GM21526 (cell line): ENCODE results near the gene COX7A2L.
"Not testable (repeated sequence)": the region's sequence is repeated elsewhere in the genome, so short reads cannot be mapped to it uniquely, and the experiment has no call there.

Experiments used
- ATAC-seq: cut with Tn5 transposase; IDR thresholded peaks from one replicate; pipeline ENCODE4 v1.9.1; 2021; ENCODE audit warnings: moderate library complexity; ENCODE audit not compliant: unreplicated experiment, low FRiP score

Gene COX7A2L

DNA sequence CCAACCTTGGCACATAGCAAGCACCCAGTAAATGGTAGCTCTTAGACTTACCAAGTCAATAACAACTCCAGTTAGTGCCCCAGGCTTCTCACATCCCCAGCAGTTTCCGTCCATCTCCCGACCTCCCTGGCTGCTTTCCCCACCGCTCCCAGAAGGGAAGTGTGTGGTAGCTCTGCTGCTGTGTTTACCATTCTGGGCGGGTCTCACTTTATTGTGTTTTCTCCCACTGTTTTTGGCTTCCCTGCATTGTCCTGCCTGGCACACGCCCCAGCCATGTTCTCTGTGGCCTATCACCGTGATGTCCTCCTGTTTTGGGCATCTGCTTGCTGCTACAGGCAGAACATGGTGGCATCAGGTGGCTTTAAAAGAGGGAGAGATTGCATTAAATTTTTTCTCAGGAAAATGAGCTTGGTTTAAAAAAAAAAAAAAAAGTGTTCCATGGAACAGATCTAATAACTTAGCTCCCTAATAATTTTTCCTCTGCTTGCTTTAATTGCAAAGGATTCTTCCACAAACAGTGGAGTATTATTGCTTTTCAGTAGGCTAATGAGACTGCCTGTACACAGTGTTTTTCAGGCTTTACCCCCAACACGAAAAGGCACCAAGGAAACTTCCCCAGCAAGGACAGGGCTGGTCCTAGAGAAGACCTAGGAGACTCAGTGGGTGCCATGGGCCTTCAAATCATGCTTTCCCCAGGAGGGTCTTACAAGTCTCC is 8.0 kb upstream of the COX7A2L start:
- no peak for ATAC-seq

DNA sequence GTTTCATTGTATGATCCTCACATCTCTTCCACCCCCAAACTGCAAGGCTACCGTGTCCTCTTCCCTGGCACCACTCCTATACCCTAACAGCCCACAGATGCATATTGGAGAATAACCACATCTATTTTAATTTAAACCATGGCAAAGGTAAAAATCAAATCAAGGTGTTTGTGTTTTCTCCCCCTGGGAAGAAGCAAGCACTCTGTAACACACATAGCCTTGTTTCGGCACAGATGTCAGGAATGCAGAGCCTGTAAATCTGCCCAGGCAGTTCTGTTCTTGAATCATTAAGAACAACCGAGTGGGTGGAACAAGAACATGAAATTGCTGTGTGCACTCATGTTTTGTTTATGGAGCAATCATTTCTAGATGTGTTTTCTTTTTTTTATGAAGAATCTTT is 6.8 kb upstream of the COX7A2L start:
- ATAC-seq, result no peak

DNA sequence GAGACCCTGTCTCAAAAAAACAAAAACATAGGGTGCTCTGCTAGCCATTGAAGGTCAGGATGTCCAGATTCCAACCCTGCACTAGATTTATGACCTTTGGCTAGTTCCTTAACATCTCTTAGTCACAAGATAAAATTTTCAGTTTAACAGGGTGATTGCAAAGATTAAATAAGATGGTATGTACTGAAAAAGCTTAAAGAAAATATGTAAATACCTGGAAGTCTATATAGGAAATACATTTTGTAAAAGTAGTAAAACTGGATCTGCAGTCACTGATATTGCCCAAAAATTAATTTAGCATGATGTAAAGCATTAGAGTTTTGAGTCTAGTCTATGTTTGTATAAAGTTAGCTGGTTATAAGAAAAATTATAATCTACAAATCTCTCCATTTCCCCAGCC is 5.4 kb upstream of the COX7A2L start:
- no peak for ATAC-seq

DNA sequence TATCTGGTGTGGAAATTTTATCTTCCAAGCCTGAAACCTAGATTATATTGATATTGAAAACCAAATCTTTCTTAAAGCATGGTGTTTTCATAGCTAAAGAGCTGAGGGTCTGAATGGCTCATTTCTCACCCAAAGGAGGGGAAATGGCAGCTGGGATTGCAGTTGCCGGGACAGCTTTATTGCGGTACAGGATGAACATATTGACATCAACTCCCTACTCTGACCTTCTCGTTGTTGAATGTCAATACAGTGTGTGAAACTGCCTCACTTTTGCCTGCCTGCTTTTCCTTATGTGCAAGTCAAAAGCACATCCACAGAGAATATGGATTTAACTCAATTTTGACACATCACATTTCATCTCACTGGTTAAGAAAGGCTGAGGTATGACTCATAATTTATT is 3.6 kb upstream of the COX7A2L start:
- no peak for ATAC-seq

DNA sequence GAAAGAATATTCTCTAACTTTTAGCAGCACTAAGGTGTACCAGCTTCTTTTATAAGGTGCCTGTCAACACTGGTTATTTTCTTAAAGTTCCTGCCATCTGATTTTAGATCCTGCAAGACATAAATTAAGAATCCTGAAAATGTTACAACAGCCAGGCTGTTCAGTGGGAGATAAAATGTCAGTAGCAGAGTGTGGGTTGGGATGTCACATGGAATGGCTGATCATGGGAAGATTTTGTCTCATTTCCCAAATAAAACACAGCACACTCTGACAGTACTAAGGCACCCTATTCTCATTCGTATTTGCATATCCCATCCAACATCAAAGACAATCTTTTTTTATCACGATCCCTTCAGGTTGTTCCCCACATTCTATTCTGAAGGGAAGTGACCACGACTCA is 2.4 kb upstream of the COX7A2L start:
- ATAC-seq, result no peak

DNA sequence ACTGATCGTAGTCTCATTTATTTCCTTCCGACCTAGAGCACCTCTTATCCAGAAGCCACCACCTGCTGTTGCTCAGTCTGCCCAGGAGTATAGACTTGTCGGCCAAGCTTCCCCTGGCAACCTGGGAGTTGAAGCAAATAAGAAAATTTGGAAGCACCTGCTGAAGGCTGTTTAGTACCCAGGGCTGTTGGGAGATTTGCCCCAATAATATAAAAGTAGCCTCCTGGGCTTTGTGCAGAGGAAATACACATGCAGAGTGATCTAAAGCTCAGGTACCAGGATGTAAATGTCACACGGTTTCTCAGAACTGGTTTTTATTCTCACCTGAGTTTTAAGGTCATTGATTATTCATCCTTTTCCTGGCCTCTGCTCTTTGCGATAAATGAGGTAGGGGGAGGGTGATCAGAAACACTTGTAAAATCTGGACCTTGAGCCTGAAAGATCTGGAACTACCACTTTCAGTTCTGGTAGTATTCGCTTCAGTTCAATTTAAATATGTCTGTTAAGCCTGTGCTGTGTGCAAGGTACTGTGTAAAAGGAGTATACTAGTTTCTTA is 789 bp upstream of the COX7A2L start:
- ATAC-seq, result peak; percentile 1

DNA sequence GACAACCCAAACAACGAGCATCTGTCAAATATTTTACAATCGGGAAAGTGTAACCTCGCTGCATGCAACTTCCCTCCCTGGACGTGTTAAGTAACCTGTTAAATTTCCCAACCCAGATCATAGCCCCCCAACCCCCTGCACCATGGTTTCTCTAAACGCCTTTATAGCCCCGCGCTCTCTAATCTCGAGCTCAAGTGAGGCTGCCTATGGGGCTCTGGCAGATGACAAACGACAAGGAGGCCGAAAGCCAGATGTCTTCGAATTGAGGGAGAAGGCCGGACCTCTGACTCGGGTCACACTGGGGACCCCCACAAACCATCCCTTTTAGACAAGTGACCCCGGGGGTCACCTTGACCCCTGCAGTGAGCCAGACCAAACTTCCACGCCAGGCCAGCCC is 526 bp downstream of the COX7A2L start:
- no peak for ATAC-seq

DNA sequence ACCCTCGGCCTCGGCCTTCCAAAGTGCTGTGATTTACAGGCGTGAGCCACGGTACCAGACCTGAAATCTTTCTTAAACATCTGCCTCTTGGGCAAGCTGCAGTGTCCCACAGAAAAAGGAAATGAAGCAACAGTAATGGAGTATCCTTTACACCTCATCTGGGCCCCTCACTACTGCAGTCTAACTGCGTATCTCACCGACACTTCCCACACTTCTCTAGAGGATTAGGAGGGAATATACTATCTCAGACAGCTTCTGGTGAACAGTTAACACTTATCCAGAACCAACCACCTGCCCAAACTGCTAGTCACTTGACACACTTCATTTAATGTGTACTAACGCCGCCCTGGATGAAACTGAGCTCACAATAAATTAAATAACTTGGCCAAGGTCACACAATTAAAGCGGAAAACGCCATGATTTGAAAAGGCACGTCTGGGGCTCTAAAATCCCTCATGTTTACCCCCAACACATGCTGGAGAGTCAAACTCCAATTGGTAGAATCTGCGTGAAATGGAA is 993 bp downstream of the COX7A2L start:
- no peak for ATAC-seq

DNA sequence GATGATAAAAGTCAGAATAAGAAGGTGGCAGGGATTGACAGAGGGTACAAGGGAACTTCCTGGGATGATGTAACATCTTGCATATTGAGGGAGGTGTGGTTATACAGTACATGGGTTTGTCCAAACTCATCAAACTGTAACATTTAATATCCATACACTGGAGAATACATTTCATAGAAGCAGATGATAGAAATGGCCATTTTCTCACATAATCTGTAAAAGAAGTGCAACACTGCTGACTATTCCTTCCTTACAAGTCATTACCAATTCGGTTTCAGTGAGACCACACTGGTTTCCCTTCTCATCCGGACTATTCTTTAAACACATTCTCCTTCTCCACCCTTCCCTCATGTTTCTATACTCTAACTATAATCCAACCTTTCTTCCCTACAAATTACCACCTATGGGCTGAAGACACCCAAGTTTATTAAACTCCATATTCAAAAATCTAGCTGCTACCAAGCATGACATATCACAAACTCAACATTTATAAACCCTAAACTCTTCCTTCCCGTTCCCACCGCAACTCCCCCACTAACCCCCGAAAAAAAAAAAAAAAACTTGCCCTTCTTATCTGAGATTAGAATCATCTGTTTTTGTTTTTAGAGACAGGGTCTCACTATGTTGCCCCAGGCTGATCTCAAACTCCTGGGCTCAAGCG is 1.6 kb downstream of the COX7A2L start:
- no peak for ATAC-seq

DNA sequence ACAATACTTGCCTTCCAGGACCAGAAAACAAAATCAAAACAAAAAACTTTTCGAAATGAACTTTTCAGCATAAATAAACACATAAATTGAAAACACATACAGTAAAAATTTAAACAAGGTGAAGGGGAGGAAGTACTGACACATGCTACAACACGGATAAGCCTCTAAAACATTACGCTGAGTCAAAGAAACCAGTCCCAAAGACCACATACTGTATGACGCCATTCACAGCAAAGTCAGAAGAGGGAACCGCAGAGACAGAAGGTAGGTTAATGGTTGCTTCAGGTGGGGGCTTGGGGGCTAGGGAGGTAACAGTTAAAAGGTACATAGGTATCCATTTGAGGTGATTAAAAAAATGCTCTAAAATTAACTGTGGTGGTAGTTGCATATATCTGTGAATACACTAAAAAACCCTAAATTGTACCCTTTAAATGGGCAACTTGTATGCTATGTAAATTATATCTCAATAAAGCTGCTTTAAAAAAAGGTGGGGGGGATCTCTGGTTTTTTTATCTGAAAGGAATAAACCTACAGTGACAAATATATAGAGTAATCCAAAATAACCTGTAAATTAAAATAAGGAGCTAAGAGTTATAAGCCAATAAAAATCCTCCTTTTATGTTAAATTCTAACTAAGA is 7.1 kb downstream of the COX7A2L start:
- ATAC-seq, result no peak

DNA sequence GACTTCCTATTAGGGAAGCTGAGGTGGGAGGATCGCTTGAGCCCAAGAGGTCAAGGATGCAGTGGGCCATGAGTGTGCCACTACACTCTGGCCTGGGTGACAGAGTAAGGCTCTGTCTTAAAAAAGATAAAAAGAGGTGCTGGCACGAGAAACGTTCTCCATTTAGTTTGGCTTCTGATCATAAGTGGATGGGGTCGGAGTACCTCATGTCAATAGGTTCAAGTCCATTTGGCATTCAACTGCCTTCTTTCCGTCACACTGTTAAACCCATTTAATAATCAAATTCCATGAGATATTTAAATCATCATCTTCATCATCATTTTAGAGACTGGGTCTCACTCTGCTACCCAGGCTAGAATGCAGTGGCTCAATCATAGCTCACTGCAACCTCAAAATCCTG is 9.2 kb downstream of the COX7A2L start:
- no peak for ATAC-seq

DNA sequence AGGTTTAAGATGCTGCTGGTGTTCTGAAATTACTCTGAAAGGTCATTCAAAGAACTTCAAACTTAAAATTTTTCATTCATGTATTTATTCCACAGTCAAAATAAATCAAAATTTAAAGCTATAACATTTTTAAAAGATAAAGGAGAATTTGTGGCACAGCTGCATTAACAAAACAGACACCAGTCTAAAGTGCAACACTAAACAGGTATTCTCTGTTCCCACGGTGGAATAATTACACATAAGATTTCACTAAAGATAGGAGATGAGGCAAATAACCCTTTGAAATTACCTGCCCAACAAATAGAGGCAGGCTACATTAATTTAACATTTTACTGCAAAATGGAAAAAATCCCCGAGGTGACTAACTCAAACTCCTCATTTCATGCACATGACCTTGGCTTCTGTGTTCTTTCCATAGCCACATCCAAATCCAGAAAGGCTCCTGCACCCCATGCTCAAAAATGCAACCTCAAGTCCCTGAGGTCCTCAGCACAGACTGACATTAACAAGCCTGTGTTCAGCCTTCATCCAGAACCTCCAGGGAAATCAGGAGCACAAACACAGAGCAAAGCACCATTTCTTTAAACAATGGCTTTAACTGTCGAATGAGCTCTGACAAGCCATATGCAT is 10.5 kb downstream of the COX7A2L start:
- no peak for ATAC-seq

DNA sequence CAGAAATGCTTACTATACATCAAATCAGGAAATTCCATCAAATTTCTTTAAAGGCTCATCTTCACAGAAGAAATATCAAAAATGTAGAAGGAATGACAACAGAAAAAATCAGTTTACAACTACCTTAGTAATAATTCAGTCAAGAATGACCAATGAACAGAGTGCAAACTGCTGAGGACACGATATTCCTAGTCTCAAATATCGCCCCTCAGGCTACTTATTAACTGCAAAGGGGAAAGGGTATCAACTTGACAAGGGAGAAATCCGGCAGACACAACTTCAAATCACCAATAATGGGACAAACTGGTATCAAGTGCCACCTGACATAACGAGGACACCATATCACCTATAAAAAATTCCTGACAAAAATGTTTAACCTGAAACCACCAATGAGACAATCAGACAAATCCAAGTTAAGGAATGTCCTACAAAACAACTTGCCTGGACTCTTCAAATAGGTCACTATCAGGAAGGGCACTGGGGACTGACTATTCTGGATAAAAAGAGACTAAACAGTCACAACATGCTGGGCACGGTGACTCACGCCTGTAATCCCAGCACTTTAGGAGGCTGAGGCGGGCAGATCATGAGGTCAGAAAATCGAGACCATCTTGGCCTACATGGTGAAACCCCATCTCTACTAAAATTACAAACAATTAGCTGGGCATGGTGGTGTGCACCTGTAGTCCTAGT is 12.8 kb downstream of the COX7A2L start:
- no peak for ATAC-seq

DNA sequence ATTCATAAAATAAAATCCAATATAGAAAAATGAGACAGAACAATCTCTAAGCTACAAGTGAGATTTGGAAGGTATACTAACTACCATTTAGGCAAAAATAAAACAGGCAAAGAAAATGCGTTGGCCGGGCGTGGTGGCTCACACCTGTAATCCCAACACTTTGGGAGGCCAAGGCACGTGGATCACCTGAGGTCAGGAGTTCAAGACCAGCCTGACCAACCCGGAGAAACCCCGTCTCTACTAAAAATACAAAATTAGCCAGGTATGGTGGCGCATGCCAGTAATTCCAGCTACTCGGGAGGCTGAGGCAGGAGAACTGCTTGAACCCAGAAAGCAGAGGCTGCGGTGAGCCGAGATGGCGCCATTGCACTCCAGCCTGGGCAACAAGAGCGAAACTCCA is 13.5 kb downstream of the COX7A2L start:
- not testable (repeated sequence) for ATAC-seq

DNA sequence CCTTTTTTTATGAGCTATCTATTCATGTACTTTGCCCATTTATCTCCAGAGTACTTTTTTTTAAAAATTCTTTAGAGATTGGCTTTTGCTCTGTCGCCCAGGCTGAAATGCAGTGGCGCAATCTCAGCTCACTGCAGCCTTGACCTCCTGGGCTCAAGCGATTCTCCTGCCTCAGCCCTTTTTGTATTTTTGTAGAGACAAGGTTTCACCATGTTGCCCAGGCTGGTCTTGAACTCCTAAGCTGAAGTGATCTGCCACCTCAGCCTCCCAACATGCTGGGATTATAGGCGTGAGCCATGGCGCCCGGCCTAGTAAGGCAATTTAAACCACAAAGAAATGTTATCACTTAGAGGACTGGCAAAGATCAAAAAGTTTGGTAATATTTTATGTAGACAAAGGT is 14.2 kb downstream of the COX7A2L start:
- not testable (repeated sequence) for ATAC-seq

DNA sequence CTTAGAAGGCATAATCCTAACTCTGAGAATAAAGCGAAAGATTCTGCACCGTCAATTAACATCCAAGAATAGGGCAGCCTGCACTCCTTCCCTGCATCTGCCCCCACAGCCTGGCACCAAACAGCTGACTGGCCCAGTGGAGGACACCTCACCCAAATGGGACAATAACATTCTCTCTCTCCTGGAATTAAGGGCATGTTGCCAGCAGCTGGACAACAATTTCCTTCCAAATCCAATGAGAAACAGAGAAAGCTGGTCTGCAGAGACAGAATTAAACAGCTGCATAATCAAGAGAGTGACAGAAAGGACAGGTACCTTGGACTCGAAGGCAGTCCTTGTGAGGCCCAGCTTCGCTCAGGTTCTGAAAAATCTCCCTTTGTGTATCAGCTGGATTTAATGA is 15.0 kb downstream of the COX7A2L start:
- ATAC-seq, result no peak

DNA sequence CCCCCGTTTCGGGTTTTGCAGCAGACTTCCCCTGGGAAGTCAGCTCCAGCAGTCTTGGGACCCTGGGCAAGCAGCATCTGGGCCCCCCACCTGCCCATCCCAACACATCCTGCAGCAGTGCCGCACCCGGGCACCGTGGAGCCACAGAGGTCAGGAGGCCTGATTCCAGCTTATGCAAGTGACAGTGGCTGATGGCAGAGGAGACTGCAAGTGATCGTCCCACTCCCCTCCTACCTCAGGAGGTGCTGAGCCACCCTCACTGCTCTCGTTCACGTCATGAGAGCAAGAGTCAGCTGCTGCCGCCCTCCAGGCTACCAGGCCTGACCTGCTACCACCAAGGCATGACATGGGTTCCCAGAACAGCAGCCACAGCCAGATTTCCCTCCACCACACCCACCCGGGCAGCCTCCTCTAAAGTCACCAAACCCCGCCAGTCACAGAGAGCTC is 18.2 kb downstream of the COX7A2L start:
- no peak for ATAC-seq

DNA sequence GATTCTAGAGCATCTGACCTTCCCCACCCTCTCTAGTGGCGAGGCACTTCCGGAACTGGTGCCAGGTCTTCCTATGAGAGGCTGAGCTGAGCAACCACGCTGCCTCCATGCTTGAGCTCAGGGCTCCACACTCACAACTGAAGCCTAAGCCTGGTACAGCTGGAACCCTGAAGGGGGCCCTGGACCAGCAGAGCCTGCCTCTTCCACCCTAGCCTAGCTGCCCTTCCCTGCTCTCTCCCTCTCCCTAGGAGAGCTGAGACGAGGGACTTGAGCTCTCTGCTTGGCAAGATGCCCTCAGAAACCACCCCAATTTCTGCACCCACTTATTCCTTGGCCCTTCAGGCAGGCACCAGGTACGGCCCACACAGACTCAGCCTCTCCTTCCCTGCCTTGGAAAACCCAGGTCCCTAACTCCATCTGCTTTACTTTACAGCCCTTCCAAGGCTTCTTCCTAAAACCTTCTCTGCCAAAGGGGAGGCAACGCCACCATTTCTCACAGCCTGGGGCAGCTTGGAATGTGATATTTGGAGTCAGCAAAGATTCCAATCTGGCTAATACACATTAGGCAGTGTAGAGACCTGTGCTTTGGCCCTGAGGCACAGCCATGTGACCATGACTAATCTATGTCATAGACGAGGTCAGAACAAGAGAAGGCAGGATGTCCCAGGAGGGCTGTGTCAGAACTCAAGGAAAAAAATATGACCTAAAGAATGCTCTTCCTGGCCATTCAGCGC is 18.8 kb downstream of the COX7A2L start:
- no peak for ATAC-seq

DNA sequence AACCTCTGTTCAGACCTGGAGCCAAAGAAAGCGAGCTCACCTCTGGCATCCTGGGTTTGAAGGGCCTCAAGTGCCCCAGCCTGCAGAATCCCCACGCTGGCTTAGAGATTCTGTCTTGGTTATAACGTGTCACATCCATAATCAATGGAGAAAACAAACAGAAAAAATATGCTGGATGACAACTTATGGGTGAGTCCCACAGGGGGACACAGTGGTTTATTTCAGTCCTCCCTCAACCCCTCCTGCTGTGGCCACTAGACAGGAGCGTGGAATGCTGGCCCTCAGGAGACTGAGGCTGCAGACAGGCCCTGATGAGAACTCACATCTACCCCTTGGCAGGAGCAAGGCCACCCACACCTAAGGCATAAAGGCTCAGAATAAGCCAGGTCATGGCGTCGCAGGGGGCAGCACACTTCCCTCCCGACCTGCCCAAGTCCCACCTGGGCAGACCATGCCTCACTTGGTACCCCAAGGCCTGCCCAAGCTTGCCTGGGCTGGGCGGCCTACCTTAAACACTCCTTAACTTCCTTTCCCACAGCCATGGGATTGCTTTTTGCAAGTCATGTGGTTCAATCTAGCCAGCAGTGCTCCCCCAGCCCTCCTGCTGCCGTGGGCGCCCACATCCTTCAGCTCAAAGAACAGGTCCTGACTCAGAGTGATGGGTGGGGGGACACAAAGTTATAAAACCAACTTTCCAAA is 19.9 kb downstream of the COX7A2L start:
- ATAC-seq, result no peak
